WI38 (cell line): ENCODE results near the gene TEFM.
A peak's percentile ranks its signal among the peaks of the same experiment; 100 is the strongest.
"Not testable (repeated sequence)": the region's sequence is repeated elsewhere in the genome, so short reads cannot be mapped to it uniquely, and the experiment has no call there.

Experiments
- H3K4me3 ChIP-seq: 2 replicates; pipeline ENCODE4 v1.5.1; 2011; ENCODE audit warnings: low read depth, mild to moderate bottlenecking, control low read depth, low read length
- TF ChIP-seq, protein P1 (sequence below): IDR thresholded peaks from 2 replicates; pipeline ENCODE4 v1.5.1; 2012; ENCODE audit warnings: low read depth, mild to moderate bottlenecking, control low read depth, low read length

Gene TEFM

DNA sequence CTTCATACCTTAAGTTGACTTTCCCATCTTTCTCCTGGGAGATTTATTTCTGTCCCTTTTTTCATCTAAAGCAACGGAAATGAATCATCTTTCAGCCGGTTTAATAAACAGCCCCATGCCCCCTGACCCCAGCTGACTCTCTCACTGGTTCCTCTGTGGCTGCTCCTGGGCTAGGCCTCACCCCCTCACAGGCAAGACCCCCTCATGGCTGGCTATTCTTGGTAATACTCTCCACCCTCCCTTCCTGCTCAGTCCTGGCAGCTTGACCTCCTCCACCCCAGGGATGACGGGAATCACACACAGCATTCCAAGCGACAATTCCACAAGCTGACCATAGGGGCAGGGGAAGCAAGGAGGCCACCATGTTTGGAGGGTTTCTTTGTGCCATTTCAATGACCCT lies 14.2 kb upstream of the TEFM start:
- TF ChIP-seq, protein P1, sequence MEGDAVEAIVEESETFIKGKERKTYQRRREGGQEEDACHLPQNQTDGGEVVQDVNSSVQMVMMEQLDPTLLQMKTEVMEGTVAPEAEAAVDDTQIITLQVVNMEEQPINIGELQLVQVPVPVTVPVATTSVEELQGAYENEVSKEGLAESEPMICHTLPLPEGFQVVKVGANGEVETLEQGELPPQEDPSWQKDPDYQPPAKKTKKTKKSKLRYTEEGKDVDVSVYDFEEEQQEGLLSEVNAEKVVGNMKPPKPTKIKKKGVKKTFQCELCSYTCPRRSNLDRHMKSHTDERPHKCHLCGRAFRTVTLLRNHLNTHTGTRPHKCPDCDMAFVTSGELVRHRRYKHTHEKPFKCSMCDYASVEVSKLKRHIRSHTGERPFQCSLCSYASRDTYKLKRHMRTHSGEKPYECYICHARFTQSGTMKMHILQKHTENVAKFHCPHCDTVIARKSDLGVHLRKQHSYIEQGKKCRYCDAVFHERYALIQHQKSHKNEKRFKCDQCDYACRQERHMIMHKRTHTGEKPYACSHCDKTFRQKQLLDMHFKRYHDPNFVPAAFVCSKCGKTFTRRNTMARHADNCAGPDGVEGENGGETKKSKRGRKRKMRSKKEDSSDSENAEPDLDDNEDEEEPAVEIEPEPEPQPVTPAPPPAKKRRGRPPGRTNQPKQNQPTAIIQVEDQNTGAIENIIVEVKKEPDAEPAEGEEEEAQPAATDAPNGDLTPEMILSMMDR = no peak
- no peak overlapping the region for H3K4me3 ChIP-seq

- TF ChIP-seq, protein P1 = no peak
- no peak overlapping the region for H3K4me3 ChIP-seq
Observed at GRCh38 chr17:30917050-30917449, 11.0 kb upstream of the TEFM start.

GRCh38 chr17:30915833-30916611 lies 10.0 kb upstream of the TEFM start:
- TF ChIP-seq, protein P1 = no peak
- no peak overlapping the region for H3K4me3 ChIP-seq

GRCh38 chr17:30913955-30914354 lies 7.9 kb upstream of the TEFM start:
- TF ChIP-seq, protein P1 = no peak

GRCh38 chr17:30910151-30910550 lies 4.1 kb upstream of the TEFM start:
- not testable (repeated sequence) for H3K4me3 ChIP-seq

More at GRCh38 chr17:30913955-30914354, 7.9 kb upstream of the TEFM start:
- no peak overlapping the region for H3K4me3 ChIP-seq

- TF ChIP-seq, protein P1 = no peak
- no peak overlapping the region for H3K4me3 ChIP-seq
Observed at GRCh38 chr17:30908717-30909420, 2.8 kb upstream of the TEFM start.

DNA sequence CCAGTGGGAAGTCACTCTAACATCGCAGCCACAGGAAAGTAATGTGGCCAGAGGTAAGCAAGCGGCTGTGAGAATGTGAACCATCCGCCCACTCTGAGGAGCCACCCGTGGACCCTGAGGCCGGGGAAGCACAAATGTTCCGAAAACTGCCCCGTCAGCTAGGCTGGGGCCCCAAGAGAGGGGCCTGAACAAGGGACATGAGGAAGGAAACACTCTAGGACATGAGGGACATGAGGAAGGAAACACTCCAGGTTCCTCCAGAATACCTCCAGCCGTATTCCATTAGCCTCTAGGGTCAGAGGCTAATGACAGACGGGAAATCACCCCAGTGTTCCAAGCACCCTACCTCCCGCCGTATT lies 317 bp downstream of the TEFM start:
- H3K4me3 ChIP-seq = peak overlapping the region; percentile 95
- TF ChIP-seq, protein P1 = no peak
